Measurements from ENCODE around the gene RSPH6A.

The RSPH6A gene

DNA sequence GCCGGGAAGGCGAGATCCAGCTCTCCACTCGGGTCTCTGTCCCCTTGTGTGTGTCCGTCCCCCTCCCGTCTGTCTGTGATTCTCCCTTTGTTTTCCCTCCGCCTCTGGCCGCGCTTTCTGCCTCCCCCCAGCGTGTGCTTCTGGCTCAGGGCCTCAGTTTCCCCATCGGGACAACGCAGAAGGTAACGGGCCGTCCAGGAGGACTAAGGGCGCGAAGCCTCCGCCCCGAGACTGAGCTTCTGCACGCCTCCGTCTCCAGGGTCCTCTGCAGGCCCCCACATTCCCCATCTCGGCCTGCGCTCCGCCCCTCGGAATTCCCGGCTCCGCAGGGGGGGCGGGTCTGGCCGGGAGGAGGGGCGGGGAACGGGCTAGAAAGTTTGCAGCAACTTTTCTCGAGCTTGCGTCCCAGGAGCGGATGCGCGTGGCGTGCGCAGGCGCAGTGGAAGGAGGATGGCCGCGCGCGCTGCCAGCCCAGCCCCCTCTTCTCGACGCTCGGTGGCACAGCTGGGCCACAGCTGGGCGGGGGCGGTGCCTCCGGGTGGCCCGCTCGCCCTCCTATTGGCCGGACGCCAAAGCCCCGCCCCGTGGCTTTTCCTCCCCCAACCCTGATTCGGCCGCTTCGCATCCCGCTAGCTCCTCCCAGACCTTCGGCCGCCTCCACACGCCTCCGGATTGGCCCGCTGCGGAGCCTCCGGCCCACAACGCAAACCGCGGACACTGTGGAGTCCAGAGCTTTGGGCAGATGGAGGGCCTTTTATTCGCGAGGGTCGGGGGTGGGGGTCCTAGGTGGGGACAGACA lies 45.9 kb downstream of the RSPH6A start, which contains the start of gene SIX5:
Gene SIX5, minus strand, starts transcription at position 269 of the 799 bp plus-strand sequence. CDS start 408 bp downstream, outside the sequence.
- ChIA-PET POLR2A (interaction anchor here (0.6 to 6.2 kb wide), 13 partner anchors 13 to 76 kb away, joined by 3 to 65 read pairs (median 6); partner anchors contain the start of genes DMPK, DMWD, FBXO46 and QPCTL), CTCF (interaction anchor here (0.6 to 9.9 kb wide), 27 partner anchors 9 to 256 kb away, joined by 3 to 170 read pairs (median 6); partner anchors contain the start of genes DMPK, DMWD, FBXO46 and QPCTL)
- peak within 1 kb of the TSS; percentile 77 for H3K4me3 ChIP-seq (ENCODE audit: low read depth, low read length)
- TF ChIP-seq, protein P1, sequence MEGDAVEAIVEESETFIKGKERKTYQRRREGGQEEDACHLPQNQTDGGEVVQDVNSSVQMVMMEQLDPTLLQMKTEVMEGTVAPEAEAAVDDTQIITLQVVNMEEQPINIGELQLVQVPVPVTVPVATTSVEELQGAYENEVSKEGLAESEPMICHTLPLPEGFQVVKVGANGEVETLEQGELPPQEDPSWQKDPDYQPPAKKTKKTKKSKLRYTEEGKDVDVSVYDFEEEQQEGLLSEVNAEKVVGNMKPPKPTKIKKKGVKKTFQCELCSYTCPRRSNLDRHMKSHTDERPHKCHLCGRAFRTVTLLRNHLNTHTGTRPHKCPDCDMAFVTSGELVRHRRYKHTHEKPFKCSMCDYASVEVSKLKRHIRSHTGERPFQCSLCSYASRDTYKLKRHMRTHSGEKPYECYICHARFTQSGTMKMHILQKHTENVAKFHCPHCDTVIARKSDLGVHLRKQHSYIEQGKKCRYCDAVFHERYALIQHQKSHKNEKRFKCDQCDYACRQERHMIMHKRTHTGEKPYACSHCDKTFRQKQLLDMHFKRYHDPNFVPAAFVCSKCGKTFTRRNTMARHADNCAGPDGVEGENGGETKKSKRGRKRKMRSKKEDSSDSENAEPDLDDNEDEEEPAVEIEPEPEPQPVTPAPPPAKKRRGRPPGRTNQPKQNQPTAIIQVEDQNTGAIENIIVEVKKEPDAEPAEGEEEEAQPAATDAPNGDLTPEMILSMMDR (IDR thresholded peaks at IDR 0.05; ENCODE audit: insufficient read depth, low read length, missing control alignments): no peak
- peak; percentile 73 for DNase-seq (ENCODE audit: low read depth, low spot score)

DNA sequence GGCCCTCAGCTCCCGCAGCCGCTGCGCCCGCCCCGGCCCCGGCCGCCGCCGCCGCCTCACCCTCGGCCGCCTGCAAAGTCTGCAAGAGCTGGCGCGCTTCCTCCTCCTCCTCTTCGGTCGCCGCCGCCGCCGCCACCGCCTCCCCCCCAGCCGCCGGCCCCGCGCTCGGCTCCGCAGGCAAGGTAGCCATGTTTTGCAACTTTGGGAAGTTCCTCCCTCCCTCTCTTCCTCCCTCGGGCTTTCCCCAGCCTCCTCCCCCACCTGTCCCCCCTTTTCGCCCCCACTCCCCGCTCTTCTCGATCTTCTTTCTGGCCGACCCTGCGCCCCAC lies 46.5 kb downstream of the RSPH6A start:
- TF ChIP-seq, protein P1 (IDR thresholded peaks at IDR 0.05; ENCODE audit: insufficient read depth, low read length, missing control alignments): no peak
- DNase-seq (ENCODE audit: low read depth, low spot score): no peak
- peak overlapping the region; percentile 77 for H3K4me3 ChIP-seq (ENCODE audit: low read depth, low read length)
- POLR2A ChIA-PET: interaction anchor here (0.8 to 6.2 kb wide), 9 partner anchors 13 to 76 kb away, joined by 4 to 65 read pairs (median 15); partner anchors contain the start of genes DMPK, DMWD, FBXO46 and QPCTL
- CTCF ChIA-PET: interaction anchor here (0.7 to 9.9 kb wide), 16 partner anchors 10 to 78 kb away, joined by 3 to 170 read pairs (median 4); partner anchors contain the start of genes DMPK and QPCTL

DNA sequence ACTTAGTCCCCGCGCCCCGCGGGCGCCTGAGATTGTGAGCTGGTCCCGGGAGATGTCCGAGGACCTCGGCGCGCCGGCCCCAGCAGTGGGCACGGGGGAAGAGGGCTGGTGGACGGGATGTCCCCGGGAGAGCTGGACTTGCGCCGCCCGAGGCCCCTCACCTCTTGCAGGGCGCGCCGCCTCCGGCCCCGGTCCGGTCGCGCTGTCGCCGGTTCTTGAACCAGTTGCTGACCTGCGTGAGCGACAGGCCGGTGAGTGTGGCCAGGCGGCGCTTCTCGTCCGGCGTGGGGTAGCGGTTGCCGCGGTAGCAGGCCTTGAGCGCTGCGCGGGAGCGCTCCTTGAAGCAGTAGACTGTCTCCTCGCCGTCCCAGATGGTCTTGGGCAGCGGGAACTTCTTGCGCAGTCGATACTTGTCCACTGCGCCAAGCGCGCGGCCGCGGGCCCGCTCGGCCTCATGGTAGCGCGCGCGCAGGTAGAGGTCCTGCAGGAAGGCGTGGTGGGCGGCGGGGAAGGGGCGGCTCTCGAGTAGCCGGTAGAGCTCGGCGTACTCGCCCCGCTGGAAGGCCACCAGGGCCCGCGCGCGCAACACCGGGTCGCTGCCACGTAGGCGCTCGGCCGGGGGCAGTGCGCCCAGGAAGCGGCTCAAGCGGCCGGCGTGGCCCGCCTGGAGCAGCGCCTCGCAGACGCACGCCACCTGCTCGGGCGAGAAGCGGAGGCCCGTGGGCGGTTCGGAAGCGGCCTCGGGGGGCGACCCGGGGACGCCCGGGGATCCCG lies 47.0 kb downstream of the RSPH6A start:
- no peak for DNase-seq (ENCODE audit: low read depth, low spot score)
- POLR2A ChIA-PET: interaction anchor here (0.8 to 6.2 kb wide), 7 partner anchors 14 to 76 kb away, joined by 3 to 65 read pairs (median 15); partner anchors contain the start of genes DMPK, QPCTL and SNRPD2
- peak overlapping the region; percentile 77 for H3K4me3 ChIP-seq (ENCODE audit: low read depth, low read length)
- CTCF ChIA-PET: interaction anchor here (0.7 to 9.9 kb wide), 14 partner anchors 10 to 75 kb away, joined by 3 to 170 read pairs (median 4); partner anchors contain the start of genes DMPK and QPCTL
- TF ChIP-seq, protein P1 (IDR thresholded peaks at IDR 0.05; ENCODE audit: insufficient read depth, low read length, missing control alignments): no peak

DNA sequence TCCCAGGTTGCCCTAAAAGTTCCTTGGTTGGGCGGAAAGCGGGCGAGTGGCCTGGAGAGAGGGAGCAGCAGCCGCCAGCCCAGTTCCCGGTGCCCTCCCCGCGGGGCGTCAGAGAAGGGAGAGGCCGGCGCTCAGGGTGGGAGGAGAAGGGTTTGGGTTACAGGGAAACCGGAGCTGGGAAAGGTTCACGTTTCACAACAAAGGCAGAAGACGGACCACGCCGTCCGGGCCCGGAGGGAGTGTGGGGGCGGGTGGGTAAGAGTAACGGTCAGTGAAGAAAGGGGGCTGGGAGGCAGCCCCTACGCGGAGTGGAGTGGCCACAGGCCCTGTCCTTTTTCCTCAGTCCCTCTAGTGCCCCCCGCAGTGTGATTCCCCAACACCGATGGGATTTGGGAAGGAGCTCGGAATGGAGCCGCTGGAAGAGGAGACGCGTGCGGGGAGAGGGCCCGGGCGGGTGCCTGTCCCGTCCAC lies 47.7 kb downstream of the RSPH6A start:
- POLR2A ChIA-PET: interaction anchor here (0.8 to 6.2 kb wide), 5 partner anchors 10 to 75 kb away, joined by 3 to 65 read pairs (median 4); partner anchors contain the start of genes DMPK and QPCTL
- DNase-seq (ENCODE audit: low read depth, low spot score): peak; percentile 45
- H3K4me3 ChIP-seq (ENCODE audit: low read depth, low read length): peak overlapping the region; percentile 77
- CTCF ChIA-PET: interaction anchor here (0.7 to 9.9 kb wide), 10 partner anchors 9 to 74 kb away, joined by 3 to 170 read pairs (median 4); partner anchors contain the start of genes DMPK and QPCTL
- TF ChIP-seq, protein P1 (IDR thresholded peaks at IDR 0.05; ENCODE audit: insufficient read depth, low read length, missing control alignments): no peak

DNA sequence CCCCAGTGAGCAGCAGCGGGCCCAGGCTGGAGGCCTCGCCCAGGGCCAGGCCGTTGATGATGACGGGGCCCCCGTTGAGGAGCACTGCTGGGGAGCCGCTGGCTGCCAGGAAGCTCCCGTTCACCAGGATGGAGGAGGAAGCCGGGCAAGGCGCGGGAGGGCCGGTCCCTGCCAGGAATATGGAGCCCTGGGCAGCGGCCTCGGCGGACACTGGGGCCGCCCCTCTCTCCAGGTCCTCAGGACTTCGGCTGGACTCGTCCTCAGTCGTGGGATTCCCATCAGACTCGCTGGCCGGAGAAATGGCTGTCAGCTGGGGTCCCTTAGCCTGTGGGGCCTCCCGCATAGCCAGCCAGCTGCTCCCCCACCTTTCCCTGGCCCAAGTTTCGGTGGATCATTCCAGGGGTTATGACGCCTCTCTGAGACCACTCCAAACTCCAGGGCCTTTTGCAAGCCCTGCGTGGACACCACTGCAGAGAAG lies 48.2 kb downstream of the RSPH6A start:
- DNase-seq (ENCODE audit: low read depth, low spot score): no peak
- ChIA-PET POLR2A (interaction anchor here (0.8 to 6.2 kb wide), 5 partner anchors 10 to 75 kb away, joined by 3 to 65 read pairs (median 4); partner anchors contain the start of genes DMPK and QPCTL), CTCF (interaction anchor here (0.8 to 9.9 kb wide), 8 partner anchors 9 to 74 kb away, joined by 3 to 170 read pairs (median 5); partner anchors contain the start of genes DMPK and QPCTL)
- TF ChIP-seq, protein P1 (IDR thresholded peaks at IDR 0.05; ENCODE audit: insufficient read depth, low read length, missing control alignments): no peak
- peak overlapping the region; percentile 77 for H3K4me3 ChIP-seq (ENCODE audit: low read depth, low read length)
